ENCODE measurements around the gene DGKD.

The DGKD gene

GRCh38 chr2:233414777-233415570 lies 60.7 kb downstream of the DGKD start:
- no peak for TF ChIP-seq CTCF (IDR thresholded peaks at IDR 0.05; ENCODE audit: insufficient read depth, low read depth, low read length, missing control alignments)
- peak; percentile 82 for DNase-seq (ENCODE audit: low read depth)
- no peak overlapping the region for H3K4me3 ChIP-seq (ENCODE audit: low read length)

- no peak for DNase-seq (ENCODE audit: low read depth)
- TF ChIP-seq CTCF (IDR thresholded peaks at IDR 0.05; ENCODE audit: insufficient read depth, low read depth, low read length, missing control alignments), result no peak
- H3K4me3 ChIP-seq (ENCODE audit: low read length), result no peak overlapping the region
Measured at GRCh38 chr2:233416199-233416598, 61.9 kb downstream of the DGKD start.

- no peak for TF ChIP-seq CTCF (IDR thresholded peaks at IDR 0.05; ENCODE audit: insufficient read depth, low read depth, low read length, missing control alignments)
- DNase-seq (ENCODE audit: low read depth), result no peak
Measured at GRCh38 chr2:233416706-233417105, 62.4 kb downstream of the DGKD start.

GRCh38 chr2:233417282-233417681 lies 63.0 kb downstream of the DGKD start:
- H3K4me3 ChIP-seq (ENCODE audit: low read length), result no peak overlapping the region
- TF ChIP-seq CTCF (IDR thresholded peaks at IDR 0.05; ENCODE audit: insufficient read depth, low read depth, low read length, missing control alignments), result no peak
- DNase-seq (ENCODE audit: low read depth), result no peak

More at GRCh38 chr2:233416706-233417105, 62.4 kb downstream of the DGKD start:
- H3K4me3 ChIP-seq (ENCODE audit: low read length), result no peak overlapping the region

- no peak for TF ChIP-seq CTCF (IDR thresholded peaks at IDR 0.05; ENCODE audit: insufficient read depth, low read depth, low read length, missing control alignments)
- H3K4me3 ChIP-seq (ENCODE audit: low read length), result no peak overlapping the region
- DNase-seq (ENCODE audit: low read depth), result no peak
Measured at GRCh38 chr2:233418052-233418760, 63.9 kb downstream of the DGKD start.

- DNase-seq (ENCODE audit: low read depth), result peak; percentile 40
- no peak overlapping the region for H3K4me3 ChIP-seq (ENCODE audit: low read length)
- no peak for TF ChIP-seq CTCF (IDR thresholded peaks at IDR 0.05; ENCODE audit: insufficient read depth, low read depth, low read length, missing control alignments)
Measured at GRCh38 chr2:233418761-233419546, 64.7 kb downstream of the DGKD start.
